K562 (cell line): Measurements from ENCODE around the gene EHD2. TPM values are rescaled to one million over a fixed set of nuclear protein-coding genes. Genes with fewer than 3 reads are reported as not detected.
A peak's percentile ranks its signal among the peaks of the same experiment; 100 is the strongest.

Experiments
- ARID1B ChIP-seq: fragments of 450-650 bp; IDR thresholded peaks from 2 replicates; pipeline ENCODE4 v1.6.1; 2016; ENCODE audit warnings: antibody characterized with exemption, mild to moderate bottlenecking, inconsistent platforms
- ASH1L ChIP-seq: fragments of 450-650 bp; IDR thresholded peaks from 2 replicates; pipeline ENCODE4 v1.6.1; 2018; ENCODE audit warnings: borderline replicate concordance, mild to moderate bottlenecking, low read depth; ENCODE audit not compliant: partially characterized antibody
- ATF7 ChIP-seq: fragments of 450-650 bp; IDR thresholded peaks from 2 replicates; pipeline ENCODE4 v1.7.1; 2014; ENCODE audit warnings: mild to moderate bottlenecking, moderate library complexity
- CBFA2T2 ChIP-seq: fragments of 450-650 bp; conservative IDR thresholded peaks from 2 replicates; pipeline ENCODE4 v1.6.1; 2017; ENCODE audit warnings: mild to moderate bottlenecking
- EHMT2 ChIP-seq: fragments of 450-650 bp; IDR thresholded peaks from 2 replicates; pipeline ENCODE4 v1.6.1; 2018; ENCODE audit warnings: antibody characterized with exemption
- NCOA1 ChIP-seq: fragments of 450-650 bp; IDR thresholded peaks from 2 replicates; pipeline ENCODE4 v1.6.1; 2016; ENCODE audit warnings: low read depth
- NELFE ChIP-seq: IDR thresholded peaks from 2 replicates; pipeline ENCODE4 v1.6.1; 2011; ENCODE audit warnings: mild to moderate bottlenecking; ENCODE audit not compliant: insufficient read depth, insufficient read length
- NONO ChIP-seq, 2 experiments: fragments of 200-400 bp in 1 of 2; fragments of 450-650 bp in 1 of 2; formaldehyde crosslinking in 1 of 2; IDR thresholded peaks; 2 replicates each; pipeline ENCODE4 v1.6.1; 2017; ENCODE audit warnings: low read depth in 2 of 2, mild to moderate bottlenecking in 2 of 2, moderate library complexity in 2 of 2, low read length in 1 of 2
- POLR2G ChIP-seq: fragments of 200-400 bp; formaldehyde crosslinking; IDR thresholded peaks from 2 replicates; pipeline ENCODE4 v1.6.1; 2017; ENCODE audit warnings: low read depth, mild to moderate bottlenecking, antibody characterized with exemption, low read length, moderate library complexity
- RREB1 ChIP-seq: fragments of 250-450 bp; sonication (Bioruptor Pico); IDR thresholded peaks from 2 replicates; pipeline ENCODE4 v1.4.0; 2020
- SMARCC2 ChIP-seq: fragments of 450-650 bp; IDR thresholded peaks from 2 replicates; pipeline ENCODE4 v1.6.1; 2017; ENCODE audit warnings: antibody characterized with exemption, moderate library complexity, mild to moderate bottlenecking, low read depth
- TBP ChIP-seq: optimal IDR thresholded peaks from 2 replicates; pipeline ENCODE3; 2011; ENCODE audit warnings: low read depth, low read length, improper control_type of control experiment
- ZEB2 ChIP-seq: fragments of 450-650 bp; IDR thresholded peaks from 2 replicates; pipeline ENCODE4 v1.6.1; 2016
- ZFX ChIP-seq: sonication (generic); formaldehyde crosslinking; IDR thresholded peaks from 2 replicates; pipeline ENCODE4 v1.8.0; 2022; ENCODE audit warnings: mild to moderate bottlenecking, missing genetic modification reagents, moderate library complexity
- ZKSCAN1 ChIP-seq: fragments of 150-350 bp; IDR thresholded peaks from 2 replicates; pipeline ENCODE4 v1.6.1; 2016; ENCODE audit warnings: low read depth, low read length
- ZNF133 ChIP-seq: fragments of 250-450 bp; sonication (Bioruptor Pico); IDR thresholded peaks from 2 replicates; pipeline ENCODE4 v1.4.0; 2020; ENCODE audit warnings: mild to moderate bottlenecking
- ZNF274 ChIP-seq: IDR thresholded peaks from 2 replicates; pipeline ENCODE4 v1.6.1; 2011; ENCODE audit warnings: low read depth, mild to moderate bottlenecking, low read length, moderate library complexity, borderline replicate concordance
- ZNF584 ChIP-seq: fragments of 200-800 bp; sonication (Bioruptor generic); IDR thresholded peaks from 2 replicates; pipeline ENCODE4 v1.6.1; 2016; ENCODE audit warnings: low read depth, mild to moderate bottlenecking, missing genetic modification characterization, missing compliant biosample characterization
- ZNF717 ChIP-seq: fragments of 250-450 bp; sonication (Bioruptor Pico); IDR thresholded peaks from 2 replicates; pipeline ENCODE4 v1.5.0; 2021
- polyA plus RNA-seq, 8 experiments: library from polyadenylated mRNA; depleted of rRNA in 4 of 8; stranded (reverse) in 5 of 8; unstranded in 3 of 8; fragments of >200 nt; fragmentation: Nextera tagmentation in 2 of 8; fragmentation: Illumina TruSeq in 1 of 8; extraction: Ambion mirVana in 2 of 8; extraction: Trizol in 1 of 8; gene quantifications; 2 replicates each; pipeline versions ENCODE4 v1.2.1 to v1.2.3, GENCODE V29; 2011 to 2014; ENCODE audit warnings: inconsistent platforms in 1 of 8, missing spikeins in 1 of 8
- total RNA-seq, 7 experiments: library from RNA; depleted of rRNA in 6 of 7; stranded (reverse); fragments of >200 nt in 6 of 7; fragmentation: Illumina TruSeq in 2 of 7; extraction: Trizol in 2 of 7; gene quantifications; 2 replicates each; pipeline versions ENCODE4 v1.2.1 to v1.2.3, GENCODE V29; 2011 to 2021; ENCODE audit warnings: low replicate concordance in 1 of 7
- TF ChIP-seq, protein P1 (sequence below): fragments of 450-650 bp; IDR thresholded peaks from 2 replicates; pipeline ENCODE4 v1.7.0; 2016; ENCODE audit warnings: borderline replicate concordance
- TF ChIP-seq, protein P2 (sequence below): sonication (generic); formaldehyde crosslinking; IDR thresholded peaks from 2 replicates; pipeline ENCODE4 v1.8.1; 2023; ENCODE audit warnings: mild to moderate bottlenecking, missing genetic modification reagents

EHD2 gene
- total and polyA plus RNA-seq, 9 of the 15 experiments (the other 6 are each of a cell fraction or from before 2014, with no cell fraction given): 1.7 to 32.2 (median 3.0) TPM

DNA sequence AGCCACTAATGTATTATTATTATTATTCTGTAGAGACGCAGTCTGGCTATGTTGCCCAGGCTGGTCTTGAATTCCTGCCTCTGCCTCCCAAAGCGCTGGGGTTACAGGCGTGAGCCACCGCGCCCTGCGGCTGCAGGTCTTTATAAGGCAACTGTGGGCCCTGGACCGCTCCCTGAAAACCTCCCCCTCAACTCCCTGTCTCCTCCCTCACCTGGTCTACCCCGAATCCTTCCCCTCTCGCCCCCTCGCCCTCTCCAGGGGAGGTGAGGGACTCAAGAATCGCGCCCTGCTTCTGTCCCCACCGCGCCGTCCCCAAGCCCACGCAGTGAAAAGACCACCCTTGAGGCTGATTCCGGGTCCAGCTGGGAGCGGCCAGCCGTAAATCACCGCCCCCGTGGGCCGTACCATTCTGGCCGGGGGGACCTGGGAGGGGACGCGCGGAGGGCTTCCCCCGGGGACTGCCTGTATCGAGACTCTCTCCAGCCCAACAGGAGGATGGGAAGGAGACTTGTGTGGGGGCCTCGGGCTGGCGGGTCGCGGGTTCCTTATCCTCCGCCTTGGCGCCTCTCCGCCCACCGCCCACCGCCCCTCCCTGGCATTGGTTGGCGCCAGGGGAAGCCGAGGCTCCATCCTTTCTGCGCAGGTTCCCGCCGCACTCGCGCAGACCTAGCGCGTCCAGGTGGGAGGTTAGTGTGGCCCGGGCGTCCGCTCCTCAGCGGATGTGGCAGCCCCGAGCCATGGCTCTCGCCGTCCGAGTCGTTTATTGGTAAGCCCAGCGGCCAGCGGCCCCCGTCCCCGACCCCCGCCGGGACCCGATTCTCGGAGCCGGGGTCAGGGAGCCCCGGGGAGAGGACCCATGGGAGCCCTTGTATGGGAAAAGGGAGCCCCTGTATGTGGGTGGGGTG, 65.1 kb downstream of the EHD2 start, which contains the start of gene SELENOW (continued):
- peak; percentile 97 for TF ChIP-seq POLR2G
- no peak for TF ChIP-seq EHMT2
- TF ChIP-seq CBFA2T2: no peak
- peak; percentile 96 for TF ChIP-seq RREB1 (CRISPR knock-in tag)
- peak; percentile 40 for TF ChIP-seq ZFX (CRISPR knock-in tag)
- TF ChIP-seq NONO (IDR thresholded peaks at IDR 0.05; ENCODE audit: low read depth in 2 of 2, low read length in 1 of 2): peak; percentile 70 to 100; a peak in 3 of 4 replicates
- no peak for TF ChIP-seq SMARCC2
- peak; percentile 48; the same call in 1 of the 2 replicates for TF ChIP-seq NCOA1
- TF ChIP-seq ARID1B: peak; percentile 61; the same call in 1 of the 2 replicates
- no peak for TF ChIP-seq ZNF717 (CRISPR knock-in tag)
- peak; percentile 86 for TF ChIP-seq ASH1L
- no peak for TF ChIP-seq ZNF584 (CRISPR knock-in tag)
- TF ChIP-seq, protein P1, sequence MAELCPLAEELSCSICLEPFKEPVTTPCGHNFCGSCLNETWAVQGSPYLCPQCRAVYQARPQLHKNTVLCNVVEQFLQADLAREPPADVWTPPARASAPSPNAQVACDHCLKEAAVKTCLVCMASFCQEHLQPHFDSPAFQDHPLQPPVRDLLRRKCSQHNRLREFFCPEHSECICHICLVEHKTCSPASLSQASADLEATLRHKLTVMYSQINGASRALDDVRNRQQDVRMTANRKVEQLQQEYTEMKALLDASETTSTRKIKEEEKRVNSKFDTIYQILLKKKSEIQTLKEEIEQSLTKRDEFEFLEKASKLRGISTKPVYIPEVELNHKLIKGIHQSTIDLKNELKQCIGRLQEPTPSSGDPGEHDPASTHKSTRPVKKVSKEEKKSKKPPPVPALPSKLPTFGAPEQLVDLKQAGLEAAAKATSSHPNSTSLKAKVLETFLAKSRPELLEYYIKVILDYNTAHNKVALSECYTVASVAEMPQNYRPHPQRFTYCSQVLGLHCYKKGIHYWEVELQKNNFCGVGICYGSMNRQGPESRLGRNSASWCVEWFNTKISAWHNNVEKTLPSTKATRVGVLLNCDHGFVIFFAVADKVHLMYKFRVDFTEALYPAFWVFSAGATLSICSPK: no peak
- no peak for TF ChIP-seq ZNF133 (CRISPR knock-in tag)
- TF ChIP-seq, protein P2, sequence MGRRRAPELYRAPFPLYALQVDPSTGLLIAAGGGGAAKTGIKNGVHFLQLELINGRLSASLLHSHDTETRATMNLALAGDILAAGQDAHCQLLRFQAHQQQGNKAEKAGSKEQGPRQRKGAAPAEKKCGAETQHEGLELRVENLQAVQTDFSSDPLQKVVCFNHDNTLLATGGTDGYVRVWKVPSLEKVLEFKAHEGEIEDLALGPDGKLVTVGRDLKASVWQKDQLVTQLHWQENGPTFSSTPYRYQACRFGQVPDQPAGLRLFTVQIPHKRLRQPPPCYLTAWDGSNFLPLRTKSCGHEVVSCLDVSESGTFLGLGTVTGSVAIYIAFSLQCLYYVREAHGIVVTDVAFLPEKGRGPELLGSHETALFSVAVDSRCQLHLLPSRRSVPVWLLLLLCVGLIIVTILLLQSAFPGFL: no peak
- peak; percentile 79 for TF ChIP-seq ZEB2
- peak; percentile 100 for TF ChIP-seq ATF7
- no peak for TF ChIP-seq NELFE
- peak; percentile 81 for TF ChIP-seq TBP
- no peak for TF ChIP-seq ZKSCAN1
- TF ChIP-seq ZNF274: no peak
